Subcutaneous abdominal adipose tissue (tissue), 5 donors: ENCODE data around the gene TMEM266.

Source experiments
- H3K27ac ChIP-seq: one replicate; pipeline ENCODE4 v1.7.0; 2013; ENCODE audit warnings: low read depth, mild to moderate bottlenecking, inconsistent platforms, low read length, moderate library complexity
- H3K27me3 ChIP-seq, 5 donors: one replicate each; pipeline ENCODE4 v1.7.0; 2013; ENCODE audit warnings: low read length in 5 of 5, inconsistent platforms in 1 of 5; ENCODE audit not compliant: control insufficient read depth in 5 of 5, insufficient read depth in 4 of 5
- H3K36me3 ChIP-seq, 5 donors: one replicate each; pipeline ENCODE4 v1.7.0; 2013; ENCODE audit warnings: low read length in 5 of 5; ENCODE audit not compliant: control insufficient read depth in 5 of 5, insufficient read depth in 5 of 5
- H3K4me1 ChIP-seq, 5 donors: one replicate each; pipeline ENCODE4 v1.7.0; 2013; ENCODE audit warnings: low read length in 5 of 5, mild to moderate bottlenecking in 3 of 5, moderate library complexity in 1 of 5; ENCODE audit not compliant: control insufficient read depth in 5 of 5, insufficient read depth in 5 of 5
- H3K4me3 ChIP-seq, 5 donors: one replicate each; pipeline ENCODE4 v1.7.0; 2013; ENCODE audit warnings: low read length in 5 of 5, low read depth in 1 of 5
- H3K9ac ChIP-seq, 5 donors: one replicate each; pipeline ENCODE4 v1.7.0; 2013; ENCODE audit warnings: low read length in 5 of 5, mild to moderate bottlenecking in 4 of 5, moderate library complexity in 3 of 5
- H3K9me3 ChIP-seq, 5 donors: one replicate each; pipeline ENCODE4 v1.7.0; 2013; ENCODE audit warnings: low read length in 5 of 5; ENCODE audit not compliant: control insufficient read depth in 5 of 5
- donor health status: healthy.
- donor health status: healthy.
- donor health status: healthy.
- donor health status: healthy.
- donor health status: healthy.

The TMEM266 gene

GRCh38 chr15:76197703-76198455 is 138.1 kb downstream of the TMEM266 start:
- H3K4me1 ChIP-seq, result peaks cover 1 to 27% (median 23%) of the 10 kb centered on the region in 5 donors
- no peaks in the 10 kb centered on the region for H3K9me3 ChIP-seq
- H3K36me3 ChIP-seq, result peaks cover 0 to 7% (median 0%) of the 10 kb centered on the region in 5 donors
- H3K9ac ChIP-seq, result no peak overlapping the region
- no peak overlapping the region for H3K4me3 ChIP-seq
- no peak overlapping the region for H3K27ac ChIP-seq
- peaks cover under 1 to 5% (median 2%) of the 10 kb centered on the region in 5 donors for H3K27me3 ChIP-seq

DNA sequence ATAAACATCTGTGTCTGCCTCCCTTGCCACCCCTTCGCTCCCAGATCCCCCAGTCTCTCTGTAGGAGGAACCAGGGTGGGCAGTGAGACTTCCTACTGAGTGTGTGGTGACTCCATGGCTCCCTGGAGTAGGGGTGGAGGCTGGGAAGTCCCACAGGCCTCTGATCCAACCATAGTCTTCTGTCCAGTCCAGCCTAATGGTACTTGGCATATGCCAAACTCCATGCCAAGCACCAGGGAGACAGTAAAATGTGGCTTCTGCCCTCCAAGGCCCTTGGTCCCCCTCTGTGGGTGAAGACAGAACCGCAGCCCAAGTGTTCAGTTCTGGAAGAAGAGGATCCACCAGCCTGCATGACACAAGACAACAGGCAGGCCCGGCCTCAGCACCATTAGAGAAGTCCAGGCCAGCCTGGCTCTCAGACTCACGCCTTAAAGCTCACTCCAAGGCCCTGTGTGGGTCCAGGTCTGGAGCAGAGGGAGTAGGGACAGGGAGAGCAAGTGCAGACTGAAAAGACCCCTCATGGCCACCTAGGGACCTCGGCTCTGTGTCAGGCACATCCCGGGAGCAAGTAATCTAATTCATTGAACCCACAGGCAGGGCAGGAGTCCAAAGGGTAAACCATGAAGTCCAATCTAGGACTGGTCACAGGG is 138.8 kb downstream of the TMEM266 start:
- H3K36me3 ChIP-seq, result peaks cover 0 to 12% (median 4%) of the 10 kb centered on the region in 5 donors
- no peak overlapping the region for H3K9ac ChIP-seq
- no peaks in the 10 kb centered on the region for H3K9me3 ChIP-seq
- peaks cover 0 to 1% (median 0%) of the 10 kb centered on the region in 5 donors for H3K27me3 ChIP-seq
- H3K4me3 ChIP-seq, result no peak overlapping the region
- H3K4me1 ChIP-seq, result peaks cover 1 to 27% (median 23%) of the 10 kb centered on the region in 5 donors
- no peak overlapping the region for H3K27ac ChIP-seq

DNA sequence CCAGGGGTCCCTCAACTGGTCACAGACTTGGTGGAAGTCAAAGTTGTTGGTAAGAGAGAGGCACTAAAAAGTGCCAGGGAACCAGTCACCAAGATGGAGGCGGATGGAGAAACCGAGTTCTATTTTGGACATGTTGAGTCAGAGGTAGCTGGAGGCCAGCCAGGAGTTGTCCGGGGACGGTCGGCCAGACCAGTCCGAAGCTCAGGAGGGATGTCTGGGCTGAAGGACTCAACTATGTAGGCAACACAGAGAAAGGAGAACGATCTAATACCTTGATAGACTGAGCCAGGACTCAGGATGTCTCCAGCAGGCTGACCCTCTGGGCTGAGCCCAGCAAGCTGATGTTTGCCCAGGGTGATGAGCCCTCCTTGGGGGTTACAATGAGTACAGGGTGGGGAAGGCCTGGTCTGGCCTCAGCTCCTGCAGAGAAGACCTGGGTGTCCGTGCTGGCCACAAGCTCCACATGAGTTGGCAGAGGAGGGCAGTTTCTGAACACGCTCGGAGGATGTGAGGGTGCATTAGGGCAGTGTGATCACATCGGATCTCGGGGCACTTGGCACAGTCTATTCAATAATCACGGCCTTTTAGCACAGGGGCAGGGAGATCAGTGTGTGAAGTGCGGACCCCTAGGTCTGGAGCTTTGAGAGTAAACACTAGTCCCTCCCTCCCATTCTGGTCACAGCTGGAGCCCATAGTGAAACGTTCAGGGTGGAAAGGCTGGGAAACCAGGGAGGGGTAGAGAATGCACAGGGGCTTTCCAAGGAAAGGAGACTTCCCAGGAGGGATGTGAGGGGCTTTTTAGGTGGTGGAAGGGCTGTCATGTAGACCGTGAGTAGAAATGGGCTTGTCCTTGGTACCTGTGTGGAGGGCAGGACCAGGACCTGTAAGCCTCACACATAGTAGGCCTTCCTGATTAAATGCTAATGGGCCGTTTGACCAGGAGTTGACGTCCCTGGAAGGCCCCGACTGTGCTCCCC is 139.6 kb downstream of the TMEM266 start:
- H3K4me1 ChIP-seq, result peaks cover 1 to 27% (median 23%) of the 10 kb centered on the region in 5 donors
- H3K9me3 ChIP-seq, result no peaks in the 10 kb centered on the region
- H3K4me3 ChIP-seq, result no peak overlapping the region
- H3K9ac ChIP-seq, result no peak overlapping the region
- H3K36me3 ChIP-seq, result peaks cover 0 to 19% (median 9%) of the 10 kb centered on the region in 5 donors
- no peaks in the 10 kb centered on the region for H3K27me3 ChIP-seq
- H3K27ac ChIP-seq, result no peak overlapping the region

GRCh38 chr15:76200083-76200465 is 140.3 kb downstream of the TMEM266 start:
- Histone ChIP-seq H3K9ac (no peak overlapping the region), H3K27ac (no peak overlapping the region), H3K4me3 (no peak overlapping the region), H3K4me1 (peaks cover 1 to 27% (median 23%) of the 10 kb centered on the region in 5 donors), H3K36me3 (peaks cover 0 to 26% (median 12%) of the 10 kb centered on the region in 5 donors), H3K9me3 (no peaks in the 10 kb centered on the region), H3K27me3 (no peaks in the 10 kb centered on the region)

DNA sequence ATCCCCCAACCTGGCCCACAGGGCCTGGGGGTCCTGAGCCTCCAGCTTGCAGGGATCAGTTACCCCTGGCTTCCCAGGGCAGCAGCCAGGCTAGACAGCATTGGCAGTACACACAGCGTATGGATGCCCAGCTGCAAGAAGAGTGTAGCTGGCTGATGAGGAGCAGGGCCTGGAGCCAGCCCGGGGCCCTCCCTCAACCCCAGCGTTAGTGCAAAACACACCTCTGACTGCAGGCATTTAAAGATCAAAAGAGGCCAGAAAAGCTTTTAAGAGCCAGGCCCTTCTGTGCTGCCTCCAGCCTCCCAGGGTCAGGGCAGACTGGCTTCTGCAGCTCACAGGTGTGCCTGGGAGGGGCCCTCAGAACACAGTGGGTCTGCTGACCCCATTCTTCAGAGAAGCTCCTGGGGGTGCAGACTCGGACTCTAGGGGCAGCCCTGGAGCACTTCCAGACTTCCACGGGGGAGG is 140.9 kb downstream of the TMEM266 start:
- Histone ChIP-seq H3K4me1 (peaks cover 1 to 27% (median 23%) of the 10 kb centered on the region in 5 donors), H3K9ac (no peak overlapping the region), H3K4me3 (no peak overlapping the region)

DNA sequence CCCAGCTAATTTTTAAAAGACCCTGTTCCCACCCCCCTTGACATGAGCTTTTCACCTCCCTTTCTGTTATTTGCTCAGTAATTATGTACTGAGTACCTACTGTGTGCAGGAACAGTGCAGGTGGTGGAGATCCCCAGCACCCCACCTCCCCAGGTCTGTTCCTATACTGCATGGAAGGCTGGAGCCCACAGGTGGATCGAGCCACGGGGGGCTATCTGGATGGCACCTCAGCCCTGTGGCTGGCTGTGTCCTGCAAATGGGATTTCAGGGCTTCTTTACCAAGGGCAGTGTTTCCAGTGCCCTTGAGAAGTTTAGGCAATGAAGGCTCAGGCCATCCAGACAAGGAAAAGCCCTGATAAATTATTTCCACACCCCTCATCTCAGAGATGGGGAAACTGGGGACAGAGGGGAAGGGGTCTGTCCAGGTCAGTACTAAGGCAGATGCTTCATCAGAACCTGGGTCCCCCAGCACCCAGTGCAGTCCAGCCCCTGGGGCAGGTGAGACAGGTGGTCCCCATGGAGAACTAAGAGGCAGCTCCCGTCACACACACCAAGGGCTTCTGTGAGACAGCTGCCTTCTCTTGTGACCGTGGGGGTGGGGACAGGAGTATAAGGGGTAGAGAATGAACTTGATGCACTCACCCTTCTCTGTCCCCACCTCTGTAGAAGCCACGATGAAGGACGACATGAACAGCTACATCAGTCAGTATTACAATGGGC is 141.9 kb downstream of the TMEM266 start:
- no peak overlapping the region for H3K9ac ChIP-seq
- no peaks in the 10 kb centered on the region for H3K9me3 ChIP-seq
- H3K27ac ChIP-seq, result no peak overlapping the region
- H3K4me3 ChIP-seq, result no peak overlapping the region
- no peaks in the 10 kb centered on the region for H3K27me3 ChIP-seq
- H3K4me1 ChIP-seq, result peaks cover 0 to 19% (median 17%) of the 10 kb centered on the region in 5 donors
- peaks cover 0 to 35% (median 20%) of the 10 kb centered on the region in 5 donors for H3K36me3 ChIP-seq

More for the DNA sequence above, 140.9 kb downstream of the TMEM266 start:
- Histone ChIP-seq H3K36me3 (peaks cover 0 to 29% (median 12%) of the 10 kb centered on the region in 5 donors), H3K27me3 (no peaks in the 10 kb centered on the region), H3K9me3 (no peaks in the 10 kb centered on the region), H3K27ac (no peak overlapping the region)

DNA sequence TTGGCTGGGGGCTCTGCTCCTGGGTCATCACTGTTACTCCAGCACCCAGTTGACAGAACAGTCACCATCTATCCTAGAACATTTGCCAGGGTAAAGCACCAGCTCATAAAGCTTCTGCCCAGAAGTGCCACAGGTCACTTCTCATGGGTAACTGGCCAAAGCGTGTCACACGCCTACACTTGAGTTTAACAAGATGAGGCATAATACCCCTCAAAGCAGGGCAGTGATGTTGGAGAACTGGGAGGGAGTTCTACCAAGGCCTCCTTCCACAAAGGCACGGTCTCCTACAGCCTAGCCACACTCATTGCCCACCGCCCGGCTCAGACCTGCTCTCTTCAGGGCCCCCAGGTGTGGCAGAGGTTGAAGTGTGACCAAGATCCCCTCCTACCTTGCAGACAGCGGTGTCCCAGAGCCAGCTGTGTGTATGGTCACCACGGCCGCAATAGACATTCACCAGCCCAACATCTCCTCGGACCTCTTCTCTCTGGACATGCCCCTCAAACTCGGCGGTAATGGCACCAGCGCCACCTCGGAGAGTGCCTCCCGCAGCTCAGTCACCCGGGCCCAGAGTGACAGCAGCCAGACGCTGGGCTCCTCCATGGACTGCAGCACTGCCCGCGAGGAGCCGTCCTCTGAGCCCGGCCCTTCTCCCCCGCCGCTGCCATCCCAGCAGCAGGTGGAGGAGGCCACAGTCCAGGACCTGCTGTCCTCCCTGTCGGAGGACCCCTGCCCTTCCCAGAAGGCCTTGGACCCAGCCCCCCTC is 143.7 kb downstream of the TMEM266 start:
- H3K4me1 ChIP-seq, result peaks cover 0 to 10% (median 9%) of the 10 kb centered on the region in 5 donors
- H3K27me3 ChIP-seq, result no peaks in the 10 kb centered on the region
- no peak overlapping the region for H3K4me3 ChIP-seq
- no peak overlapping the region for H3K9ac ChIP-seq
- no peaks in the 10 kb centered on the region for H3K9me3 ChIP-seq
- peaks cover 0 to 48% (median 24%) of the 10 kb centered on the region in 5 donors for H3K36me3 ChIP-seq
- H3K27ac ChIP-seq, result no peak overlapping the region

DNA sequence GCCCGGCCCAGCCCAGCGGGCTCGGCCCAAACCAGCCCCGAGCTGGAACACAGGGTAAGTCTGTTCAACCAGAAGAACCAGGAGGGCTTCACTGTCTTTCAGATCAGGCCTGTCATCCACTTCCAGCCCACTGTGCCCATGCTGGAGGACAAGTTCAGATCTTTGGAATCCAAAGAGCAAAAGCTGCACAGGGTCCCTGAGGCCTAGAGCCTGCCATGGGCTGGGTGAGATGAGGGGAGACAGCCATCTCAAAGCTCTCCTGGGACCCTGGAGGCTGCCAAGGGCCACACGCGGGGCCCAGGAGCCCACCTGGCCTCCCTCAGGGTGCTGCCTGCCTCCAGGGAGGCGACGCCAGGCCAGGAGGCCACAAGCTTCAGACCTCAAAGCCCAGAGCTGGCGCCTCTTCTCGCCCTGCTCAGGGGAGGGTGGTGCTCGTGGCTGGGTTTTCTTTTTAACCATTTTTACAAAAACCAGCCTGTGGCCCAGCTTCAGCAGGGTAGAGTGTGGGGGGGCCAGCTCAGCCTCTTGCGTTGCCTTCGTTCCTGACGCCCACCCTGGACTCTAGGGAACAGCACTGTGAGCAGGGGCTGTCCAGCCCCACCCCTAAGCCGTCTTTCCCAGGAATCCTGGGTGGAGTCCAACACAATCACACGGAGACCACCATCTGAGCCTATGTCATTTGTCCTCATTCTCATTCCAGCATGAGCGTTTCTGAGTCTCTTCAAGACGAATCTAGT is 144.5 kb downstream of the TMEM266 start:
- H3K9ac ChIP-seq, result no peak overlapping the region
- no peak overlapping the region for H3K4me3 ChIP-seq
- H3K9me3 ChIP-seq, result no peaks in the 10 kb centered on the region
- H3K27ac ChIP-seq, result no peak overlapping the region
- H3K27me3 ChIP-seq, result no peaks in the 10 kb centered on the region
- peaks cover 0 to 55% (median 30%) of the 10 kb centered on the region in 5 donors for H3K36me3 ChIP-seq
- peaks cover 0 to 3% (median 2%) of the 10 kb centered on the region in 5 donors for H3K4me1 ChIP-seq
